GM13977 (cell line): ENCODE results near the gene SPAG7.

Experiments
- DNase-seq: peaks from one replicate; pipeline ENCODE4 v3.0.0; 2012; ENCODE audit warnings: low spot score
- CTCF ChIP-seq: IDR thresholded peaks from 2 replicates; pipeline ENCODE4 v1.5.1; 2012; ENCODE audit warnings: mild to moderate bottlenecking, control low read depth; ENCODE audit not compliant: insufficient read depth; ENCODE audit errors: extremely low read depth, missing control alignments
- in situ Hi-C: fragments of 300-500 bp; cut with MboI; formaldehyde crosslinking; loops from one replicate; pipeline ENCODE4 v1.12.0; 2022; ENCODE audit warnings: low sequenced_read_pairs, low pct_unique_long_range_greater_than_20kb, mixed read lengths, inconsistent platforms; ENCODE audit not compliant: unreplicated experiment

SPAG7 gene

GRCh38 chr17:4938688-4939545, 28.7 kb downstream of the SPAG7 start:
- in situ Hi-C loops, result no loop called here
- DNase-seq, result peak; percentile 45
- no peak for TF ChIP-seq CTCF

- DNase-seq, result peak; percentile 15
- in situ Hi-C loops, result no loop called here
- TF ChIP-seq CTCF, result no peak
These were observed 29.5 kb downstream of the SPAG7 start for GRCh38 chr17:4938069-4938491.

- in situ Hi-C loops, result no loop called here
- TF ChIP-seq CTCF, result no peak
- no peak for DNase-seq
These were observed 30.1 kb downstream of the SPAG7 start for GRCh38 chr17:4937553-4937952.

- TF ChIP-seq CTCF, result no peak
- no peak for DNase-seq
- in situ Hi-C loops, result no loop called here
These were observed 31.2 kb downstream of the SPAG7 start for GRCh38 chr17:4936436-4936835.

- in situ Hi-C loops, result no loop called here
- TF ChIP-seq CTCF, result no peak
- DNase-seq, result peak; percentile 8
These were observed 32.0 kb downstream of the SPAG7 start for GRCh38 chr17:4935650-4936049.

- peak; percentile 35 for TF ChIP-seq CTCF
- DNase-seq, result peak; percentile 68
- in situ Hi-C loops, result no loop called here
These were observed 33.2 kb downstream of the SPAG7 start for GRCh38 chr17:4934173-4934979.
